ENCODE results near the gene JUND. TPM values are rescaled to one million over a fixed set of nuclear protein-coding genes. Genes with fewer than 3 reads are reported as not detected.

JUND gene
- total RNA-seq, 1 experiment from 2014 or later: 221 TPM

DNA sequence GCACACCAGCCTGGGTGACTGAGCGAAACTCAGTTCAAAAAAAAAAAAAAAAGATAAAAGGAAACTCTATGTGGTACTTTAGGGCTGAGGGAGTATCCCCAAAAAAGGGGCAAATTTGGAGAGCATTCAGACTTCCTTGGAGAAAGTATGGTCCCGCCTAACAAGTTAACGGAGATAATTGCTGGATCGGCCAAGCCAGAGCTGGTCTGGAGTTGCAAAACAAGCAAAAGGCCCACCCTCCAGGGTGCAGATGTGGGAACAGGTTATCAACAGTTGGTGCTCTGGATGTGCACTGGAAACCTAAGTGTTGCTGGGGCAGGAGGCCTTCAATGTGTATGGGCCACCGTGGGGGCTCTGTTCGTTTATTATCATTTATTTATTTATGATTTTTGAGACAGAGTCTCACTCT lies 10.0 kb downstream of the JUND start:
- Histone ChIP-seq H3K27me3 (ENCODE audit: insufficient read depth, low read length) (no peaks in the 10 kb centered on the region), H3K27ac (ENCODE audit: low read depth, low read length) (no peak overlapping the region), H3K9ac (ENCODE audit: low read length) (no peak overlapping the region), H3K36me3 (ENCODE audit: control insufficient read depth in 1 of 2, insufficient read depth in 2 of 2, low read length in 2 of 2) (no peaks in the 10 kb centered on the region), H3K4me3 (replicated peaks in 1 of 2; ENCODE audit: low read depth in 1 of 2, low read length in 2 of 2) (no peak overlapping the region), H3K9me3 (ENCODE audit: control insufficient read depth in 1 of 2, insufficient read depth in 1 of 2, low read depth in 1 of 2, low read length in 2 of 2) (no peaks in the 10 kb centered on the region), H3K4me1 (ENCODE audit: control insufficient read depth in 1 of 2, insufficient read depth in 2 of 2, low read length in 2 of 2) (peaks cover 37 to 44% of the 10 kb centered on the region in 2 experiments), H2AFZ (ENCODE audit: low read depth, low read length, poor library complexity, severe bottlenecking) (no peak overlapping the region), H4K20me1 (ENCODE audit: insufficient read depth) (no peaks in the 10 kb centered on the region), H3K9me2 (ENCODE audit: insufficient read depth) (no peaks in the 10 kb centered on the region), H3K4me2 (ENCODE audit: low read length) (no peak overlapping the region), H3K79me2 (ENCODE audit: insufficient read depth, low read length) (0 out of 2 replicates have a peak, but pooled peaks cover 3% of the 10 kb centered on the region)
- intact Hi-C loops (cut with micrococcal nuclease): no loop called here
- ATAC-seq (no peak), DNase-seq (ENCODE audit: low read depth, low spot score) (no peak)
- ChIA-PET POLR2A (no interaction called here), RAD21 (ENCODE audit: low non-redundant PET in 1 of 2, low total read pairs in 2 of 2, uncharacterized antibody in 2 of 2, unreplicated experiment in 2 of 2) (no interaction called here), CTCF (no interaction called here)
- no TSS peak for BruUV-seq (replicated peaks)
- TF ChIP-seq ZFX (IDR thresholded peaks at IDR 0.05) (no peak), REST (IDR thresholded peaks at IDR 0.05; ENCODE audit: low read depth) (no peak), SP1 (IDR thresholded peaks at IDR 0.05; ENCODE audit: low read depth) (no peak), FOSL1 (IDR thresholded peaks at IDR 0.05; ENCODE audit: low read depth) (no peak), RAD21 (IDR thresholded peaks at IDR 0.05; ENCODE audit: low read depth) (no peak), ZNF274 (IDR thresholded peaks at IDR 0.05; ENCODE audit: low read depth, low read length) (no peak), SIN3A (IDR thresholded peaks at IDR 0.05; ENCODE audit: low read depth) (no peak), EGR1 (IDR thresholded peaks at IDR 0.05; ENCODE audit: low read depth) (no peak), EZH2phosphoT487 (IDR thresholded peaks at IDR 0.05; ENCODE audit: borderline replicate concordance) (no peak), EZH2 (IDR thresholded peaks at IDR 0.05) (no peak), SRF (IDR thresholded peaks at IDR 0.05; ENCODE audit: low read depth) (no peak), CBX3 (IDR thresholded peaks at IDR 0.05; ENCODE audit: low read depth) (no peak), ELF1 (IDR thresholded peaks at IDR 0.05; ENCODE audit: borderline replicate concordance, low read depth) (no peak), POLR2A (IDR thresholded peaks at IDR 0.05; ENCODE audit: borderline replicate concordance, extremely low read depth, insufficient read depth, insufficient read length) (no peak), JUND (IDR thresholded peaks at IDR 0.05) (no peak), TCF7L2 (IDR thresholded peaks at IDR 0.05; ENCODE audit: borderline replicate concordance, extremely low read depth, insufficient read depth, insufficient read length) (no peak)
- TF ChIP-seq, protein P1, sequence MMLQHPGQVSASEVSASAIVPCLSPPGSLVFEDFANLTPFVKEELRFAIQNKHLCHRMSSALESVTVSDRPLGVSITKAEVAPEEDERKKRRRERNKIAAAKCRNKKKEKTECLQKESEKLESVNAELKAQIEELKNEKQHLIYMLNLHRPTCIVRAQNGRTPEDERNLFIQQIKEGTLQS (IDR thresholded peaks at IDR 0.05): no peak
- TF ChIP-seq, protein P2, sequence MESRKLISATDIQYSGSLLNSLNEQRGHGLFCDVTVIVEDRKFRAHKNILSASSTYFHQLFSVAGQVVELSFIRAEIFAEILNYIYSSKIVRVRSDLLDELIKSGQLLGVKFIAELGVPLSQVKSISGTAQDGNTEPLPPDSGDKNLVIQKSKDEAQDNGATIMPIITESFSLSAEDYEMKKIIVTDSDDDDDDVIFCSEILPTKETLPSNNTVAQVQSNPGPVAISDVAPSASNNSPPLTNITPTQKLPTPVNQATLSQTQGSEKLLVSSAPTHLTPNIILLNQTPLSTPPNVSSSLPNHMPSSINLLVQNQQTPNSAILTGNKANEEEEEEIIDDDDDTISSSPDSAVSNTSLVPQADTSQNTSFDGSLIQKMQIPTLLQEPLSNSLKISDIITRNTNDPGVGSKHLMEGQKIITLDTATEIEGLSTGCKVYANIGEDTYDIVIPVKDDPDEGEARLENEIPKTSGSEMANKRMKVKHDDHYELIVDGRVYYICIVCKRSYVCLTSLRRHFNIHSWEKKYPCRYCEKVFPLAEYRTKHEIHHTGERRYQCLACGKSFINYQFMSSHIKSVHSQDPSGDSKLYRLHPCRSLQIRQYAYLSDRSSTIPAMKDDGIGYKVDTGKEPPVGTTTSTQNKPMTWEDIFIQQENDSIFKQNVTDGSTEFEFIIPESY (IDR thresholded peaks at IDR 0.05; ENCODE audit: extremely low read depth, insufficient replicate concordance, low read length): no peak
- TF ChIP-seq, protein P3, sequence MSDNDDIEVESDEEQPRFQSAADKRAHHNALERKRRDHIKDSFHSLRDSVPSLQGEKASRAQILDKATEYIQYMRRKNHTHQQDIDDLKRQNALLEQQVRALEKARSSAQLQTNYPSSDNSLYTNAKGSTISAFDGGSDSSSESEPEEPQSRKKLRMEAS (IDR thresholded peaks at IDR 0.05): no peak

Measured in HCT116 (cell line).